CD1c-positive myeloid dendritic cell (primary cell): ENCODE data around the gene BNC1.
A peak's percentile ranks its signal among the peaks of the same experiment; 100 is the strongest.
"Not testable (repeated sequence)": the region's sequence is repeated elsewhere in the genome, so short reads cannot be mapped to it uniquely, and the experiment has no call there.

Experiments
- DNase-seq: peaks from one replicate; pipeline ENCODE4 v3.0.0-alpha.2; 2016; ENCODE audit errors: extremely low spot score

The BNC1 gene

DNA sequence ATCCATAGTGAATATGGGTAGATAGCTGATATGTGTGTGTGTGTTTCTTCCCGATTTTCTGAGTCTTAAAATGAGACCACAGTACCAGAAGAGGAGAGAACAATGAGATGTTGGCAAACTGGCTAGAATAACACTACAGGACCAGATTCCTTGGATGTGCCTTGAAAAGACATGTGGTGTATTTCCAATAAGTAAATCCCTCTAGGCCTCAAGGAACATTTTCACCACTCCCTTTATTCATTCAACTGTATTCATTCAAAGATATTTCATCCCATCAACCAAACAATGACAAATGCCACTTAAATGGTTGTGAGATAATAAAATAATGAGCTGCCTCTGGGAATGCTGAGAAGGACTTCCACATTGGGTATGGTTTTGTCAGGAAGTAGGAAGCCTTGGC lies 8.7 kb upstream of the BNC1 start:
- no peak for DNase-seq

DNA sequence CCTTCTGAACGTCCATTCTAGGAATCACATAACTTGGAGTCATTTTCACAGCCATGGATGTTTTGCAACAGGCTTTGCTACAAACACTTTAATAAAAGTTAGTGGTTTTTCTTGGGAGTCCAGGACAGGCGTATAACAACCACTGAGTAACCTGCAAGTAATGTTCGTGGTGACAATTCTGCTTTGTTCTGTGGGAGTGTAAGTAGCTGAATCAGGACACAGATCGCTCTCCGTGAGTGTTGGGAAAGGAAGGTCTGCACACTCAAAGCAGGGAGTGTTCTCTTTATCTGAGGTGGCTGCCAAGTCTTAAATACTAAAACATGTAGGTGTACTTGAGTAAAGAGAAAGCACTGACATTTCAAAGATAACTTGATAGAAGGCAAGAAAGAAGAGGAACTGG lies 7.9 kb upstream of the BNC1 start:
- DNase-seq, result no peak

DNA sequence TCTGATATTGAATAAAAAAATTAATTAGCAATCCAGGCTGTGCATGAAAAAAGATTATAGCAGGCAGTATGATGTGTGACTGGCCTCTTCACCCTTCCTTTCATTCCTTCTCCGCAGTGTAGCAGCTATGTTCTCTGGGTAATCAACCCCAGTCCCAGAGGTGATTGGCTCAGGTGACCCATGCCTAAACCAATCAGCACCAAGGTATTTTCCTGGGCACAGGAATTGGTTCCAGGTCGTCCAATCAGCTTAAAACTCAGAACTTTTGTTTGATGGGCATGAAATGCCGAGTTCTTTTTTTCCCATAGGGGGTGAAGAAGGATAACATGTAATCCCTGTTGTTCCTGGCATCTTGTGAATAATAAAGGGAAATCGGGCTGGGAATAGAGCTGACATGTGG lies 5.8 kb upstream of the BNC1 start:
- no peak for DNase-seq

DNA sequence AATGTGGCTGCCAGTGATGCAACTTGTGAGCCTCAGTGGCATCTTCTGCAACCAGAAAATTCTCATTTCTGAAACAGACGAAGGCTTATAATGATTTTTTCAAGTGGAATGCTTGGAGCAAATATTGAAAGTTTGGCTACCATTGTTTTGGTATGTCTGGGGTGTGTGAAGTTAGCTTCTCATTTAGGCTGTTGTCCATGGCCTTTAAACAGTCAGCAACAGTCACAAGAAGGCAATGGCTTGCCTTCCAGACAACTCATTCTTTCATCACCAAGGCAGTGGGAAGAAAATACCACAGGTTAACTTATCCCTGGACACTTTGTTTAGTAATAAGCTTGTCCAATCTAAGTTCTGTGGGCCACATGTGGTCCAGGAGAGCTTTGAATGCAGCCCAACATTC lies 4.7 kb upstream of the BNC1 start:
- no peak for DNase-seq

DNA sequence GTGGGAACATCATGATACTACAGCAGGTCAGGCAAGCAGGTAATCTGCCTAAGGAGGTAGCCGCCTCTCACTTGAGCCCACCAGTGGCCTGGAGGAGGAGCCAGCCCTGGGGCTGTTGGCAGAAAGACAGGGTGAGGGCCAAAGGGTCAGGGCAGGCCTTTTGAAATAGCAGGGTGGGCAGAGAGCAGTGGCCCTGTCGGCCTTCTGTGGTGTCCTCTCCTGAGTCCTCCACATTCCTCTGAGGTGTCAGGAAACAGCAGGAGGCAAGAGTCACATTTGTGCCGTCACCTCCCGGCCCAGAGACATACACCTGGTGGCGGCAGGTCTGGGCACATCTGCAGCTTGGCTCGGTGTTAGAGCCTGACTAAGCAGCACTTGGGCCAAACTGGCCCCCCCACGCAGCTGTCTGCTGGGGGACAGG lies 3.9 kb upstream of the BNC1 start:
- DNase-seq, result no peak

DNA sequence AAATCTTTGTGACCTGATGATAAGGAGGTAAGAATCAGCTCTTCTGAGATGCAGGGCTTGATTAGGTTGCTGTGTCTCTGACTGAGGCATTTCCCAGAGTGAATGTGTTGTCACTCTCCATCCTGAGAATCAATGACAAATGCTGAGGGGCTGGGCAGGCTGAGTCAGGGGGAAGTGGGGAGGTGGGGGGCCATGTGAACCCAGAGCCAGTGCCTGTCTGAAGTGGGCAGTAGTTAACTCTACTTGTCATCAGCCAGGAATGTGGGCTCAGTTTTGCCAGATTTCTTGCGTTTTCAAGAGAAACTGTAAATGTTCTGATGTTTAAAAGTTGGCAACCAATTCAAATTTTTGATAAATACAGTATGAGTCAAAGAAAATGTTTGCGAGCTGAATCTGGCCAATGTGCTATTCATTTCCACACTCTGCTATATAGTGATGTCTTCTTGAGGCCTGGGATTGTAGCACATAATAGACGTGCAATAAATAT lies 3.1 kb upstream of the BNC1 start:
- no peak for DNase-seq

DNA sequence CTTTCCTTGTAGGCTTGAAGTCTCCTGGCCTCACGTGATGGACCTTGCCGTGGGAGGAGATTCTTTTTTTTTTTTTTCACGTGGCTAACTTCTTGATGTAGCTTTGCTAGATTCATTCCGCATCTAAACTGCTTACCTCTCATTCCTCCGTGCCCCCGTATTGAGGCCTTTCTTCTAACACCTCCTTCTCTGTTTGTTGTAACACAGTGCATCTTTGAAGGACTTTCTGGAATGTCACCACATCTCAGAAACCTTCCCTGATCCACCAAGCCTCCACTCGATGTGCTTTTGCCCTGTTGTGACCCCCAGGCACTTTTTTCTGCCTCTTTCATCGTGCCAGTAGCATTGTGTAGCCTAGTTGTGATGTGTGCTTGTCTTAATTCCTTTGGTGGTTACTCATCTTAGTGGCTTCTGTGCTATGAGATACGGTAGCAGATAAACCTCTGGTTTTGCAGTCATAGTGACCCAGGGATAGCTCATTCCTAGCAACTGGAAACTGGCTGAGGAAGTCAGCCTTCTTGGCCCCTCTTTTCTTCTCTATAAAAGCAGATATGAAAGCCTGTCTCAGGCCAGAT lies 1.6 kb upstream of the BNC1 start:
- no peak for DNase-seq

DNA sequence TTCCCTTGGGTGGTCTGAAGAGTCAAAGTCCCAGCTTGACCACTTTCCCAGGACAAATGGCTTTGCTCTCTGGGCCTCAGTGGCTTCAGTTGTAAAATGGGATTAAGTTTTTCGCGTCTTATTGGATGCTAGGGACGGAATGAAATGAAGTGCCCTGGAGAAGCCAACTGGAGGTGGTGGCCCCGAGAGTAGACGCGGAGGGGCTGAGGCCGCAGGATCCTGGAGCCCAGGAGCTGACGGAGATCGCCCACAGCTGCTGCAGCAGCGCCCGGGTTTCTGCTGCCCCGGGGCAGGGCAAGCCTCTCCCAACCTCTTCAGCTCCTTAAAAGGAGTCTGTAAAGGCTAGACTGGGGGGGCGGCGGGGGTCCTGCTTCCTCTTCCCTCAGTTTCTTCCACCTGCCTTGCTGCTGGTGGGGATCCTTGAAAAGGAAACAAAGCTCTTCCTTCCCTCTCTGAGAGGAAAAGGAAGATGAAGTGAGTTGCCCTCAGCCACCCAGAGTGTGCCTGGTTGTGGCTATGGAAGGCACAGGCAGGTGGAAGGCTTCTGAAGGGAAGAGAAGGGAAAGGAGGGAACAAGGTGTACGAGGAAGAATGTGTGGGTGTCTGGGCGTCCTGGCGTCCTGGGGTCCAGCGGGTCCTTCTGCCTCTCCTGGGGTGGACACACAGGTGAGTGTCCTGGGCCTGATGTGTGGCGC lies 967 bp upstream of the BNC1 start:
- DNase-seq, result no peak

DNA sequence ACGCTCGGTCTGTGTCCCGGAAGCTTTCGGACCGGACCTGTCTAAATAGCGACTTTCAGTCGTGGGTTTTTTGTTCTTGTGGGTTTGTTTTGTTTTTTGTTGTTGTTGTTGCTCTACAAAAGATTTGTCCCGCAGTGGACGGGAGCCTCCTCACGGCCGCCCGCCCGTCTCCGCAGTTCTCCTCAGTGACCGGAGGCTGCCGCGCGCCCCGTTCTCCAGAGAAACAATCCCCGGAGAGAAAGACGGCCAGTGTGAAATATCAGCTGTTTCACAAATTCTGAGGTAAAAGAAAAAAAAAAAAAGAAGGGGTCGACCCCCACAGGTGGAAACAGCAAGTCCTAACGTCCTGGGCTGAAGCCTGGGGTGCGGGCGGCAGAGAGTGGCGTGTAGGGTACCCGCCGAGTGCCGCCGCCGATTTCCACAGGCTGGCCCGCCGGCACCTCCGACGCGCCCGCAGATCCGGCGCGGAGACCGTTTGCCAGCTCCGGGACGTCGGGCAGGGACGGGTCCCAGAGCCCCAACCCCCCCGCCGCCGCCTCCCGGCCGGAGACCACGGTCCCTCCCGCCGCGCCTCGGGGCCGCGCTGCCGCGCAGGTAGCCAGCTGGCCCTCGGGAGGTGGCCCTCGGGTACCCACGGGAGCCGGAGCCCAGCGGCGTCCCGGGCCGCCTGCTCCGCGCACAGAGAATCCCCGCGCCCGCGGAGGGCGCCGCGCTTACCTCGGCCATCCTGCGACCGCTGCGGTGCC lies 478 bp downstream of the BNC1 start:
- no peak for DNase-seq

DNA sequence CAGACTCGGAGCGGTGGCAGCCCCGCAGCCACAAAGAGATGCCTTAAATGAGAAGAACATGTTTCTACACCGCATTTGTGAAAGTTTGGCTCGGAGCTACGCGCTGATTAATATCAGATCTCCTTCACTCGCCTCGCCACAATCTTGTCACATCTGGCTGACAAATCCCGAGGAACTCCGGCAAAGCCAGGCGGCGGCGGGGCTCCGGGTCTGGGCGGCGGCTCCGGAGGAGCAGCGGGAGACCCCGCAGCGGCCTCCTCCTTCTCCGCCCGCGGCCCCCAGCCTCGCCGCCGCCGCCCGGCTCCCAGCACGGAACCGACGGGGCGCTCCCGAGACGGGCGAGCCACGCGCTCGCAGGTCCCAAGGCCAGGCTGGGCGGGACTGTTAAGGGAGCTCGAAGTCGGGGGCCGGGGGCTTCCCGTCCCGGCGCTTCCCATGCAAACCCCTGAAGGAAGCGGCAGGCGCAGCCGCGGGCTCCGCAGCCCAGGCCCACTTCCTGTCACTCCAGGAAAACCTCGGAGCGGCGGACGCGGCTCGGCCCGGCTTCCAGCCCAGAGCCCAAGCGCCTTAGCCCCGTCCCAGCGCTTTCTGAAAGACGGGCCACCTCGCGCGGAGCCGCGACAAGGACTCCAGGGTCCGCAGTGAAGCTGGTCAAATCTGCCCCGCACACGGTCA lies 1.2 kb downstream of the BNC1 start:
- no peak for DNase-seq

DNA sequence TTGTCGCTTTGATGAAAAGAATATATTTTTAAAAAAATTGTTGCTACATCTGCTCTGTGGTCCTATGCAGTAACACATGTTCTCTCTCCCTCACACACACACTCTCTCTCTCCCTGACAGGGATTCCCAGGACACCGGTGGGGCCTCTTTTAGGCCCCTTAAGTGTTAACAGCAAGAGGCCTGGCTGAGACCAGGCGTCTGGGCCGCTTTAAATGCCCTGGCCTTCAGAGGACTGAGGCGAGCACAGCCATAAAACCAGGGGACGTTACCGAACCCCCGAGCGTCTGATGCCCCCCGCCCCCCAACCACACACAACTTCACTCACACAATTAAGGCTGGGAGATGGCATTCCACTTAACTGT lies 1.7 kb downstream of the BNC1 start:
- DNase-seq, result no peak

DNA sequence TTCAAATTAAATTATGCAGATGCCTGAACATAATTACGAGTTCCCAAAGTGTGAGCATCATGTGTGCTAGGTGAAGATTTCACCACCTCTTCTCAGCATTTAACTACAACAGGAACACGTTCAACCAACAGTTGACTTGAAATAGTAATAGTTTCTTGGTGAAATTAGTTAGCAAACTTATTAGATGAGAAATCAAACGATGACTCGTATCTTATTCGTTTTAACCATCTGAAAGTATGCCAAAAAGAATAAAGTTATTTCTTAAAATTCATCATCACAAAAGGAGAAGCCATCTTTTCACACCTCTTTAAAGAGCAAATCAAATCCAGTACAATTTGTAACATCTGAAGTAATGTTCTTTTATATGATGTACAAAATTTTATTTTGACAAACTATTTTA lies 2.3 kb downstream of the BNC1 start:
- no peak for DNase-seq

DNA sequence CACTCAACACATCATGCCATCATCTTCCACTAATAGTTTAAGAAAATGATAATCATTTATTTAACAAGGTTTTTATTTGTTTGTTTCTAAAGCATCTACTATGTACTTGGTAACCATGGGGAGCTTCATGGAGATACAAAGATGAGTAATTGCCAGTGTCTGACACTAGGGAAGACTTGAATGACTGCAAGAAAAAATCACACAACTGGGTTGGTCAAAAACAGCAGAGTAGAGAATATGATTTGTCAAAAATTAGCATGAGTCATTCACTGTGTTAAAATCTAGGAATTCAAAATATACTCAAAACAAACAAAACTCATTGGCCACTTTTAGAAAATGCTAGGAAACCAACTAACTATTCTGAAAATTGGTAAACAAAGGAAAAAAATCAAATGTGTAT lies 6.3 kb downstream of the BNC1 start:
- peak; percentile 3 for DNase-seq

DNA sequence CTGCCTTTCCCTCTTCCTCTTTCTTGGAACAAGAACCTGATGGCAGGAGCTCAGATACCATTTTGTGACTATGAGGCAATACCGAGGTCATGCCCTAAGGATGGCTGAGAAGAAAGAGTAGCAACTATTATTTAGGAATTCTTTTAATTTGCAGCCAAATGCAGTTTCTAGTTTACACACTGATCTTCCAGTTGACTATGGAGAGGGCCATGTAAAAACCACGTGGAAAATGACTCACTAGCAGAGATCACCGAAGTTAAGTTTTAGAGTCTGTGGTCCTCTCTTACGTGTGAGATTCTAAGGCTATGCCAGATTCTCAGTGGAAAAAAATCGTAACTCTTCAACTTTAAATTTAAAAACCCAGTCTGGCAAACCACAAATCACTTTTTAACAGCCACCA lies 7.8 kb downstream of the BNC1 start:
- DNase-seq, result no peak

DNA sequence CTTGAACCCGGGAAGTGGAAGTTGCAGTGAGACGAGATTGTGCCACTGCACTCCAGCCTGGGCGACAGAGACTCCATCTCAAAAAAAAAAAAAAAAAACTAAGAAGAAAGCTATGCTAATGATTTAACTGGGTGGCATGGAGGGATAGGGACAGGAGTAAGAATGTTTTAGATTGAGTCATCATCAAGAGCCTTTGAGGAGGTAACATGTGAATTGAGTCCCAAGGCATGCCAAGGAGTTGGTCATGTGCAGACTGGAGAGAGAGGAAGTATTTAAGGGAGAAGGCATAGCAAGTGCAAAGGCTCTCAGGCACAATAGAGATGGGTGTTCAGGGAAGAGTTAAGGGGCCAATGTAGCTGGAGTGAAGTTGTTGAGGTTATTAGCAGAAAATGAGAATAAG lies 9.1 kb downstream of the BNC1 start:
- DNase-seq, result no peak

DNA sequence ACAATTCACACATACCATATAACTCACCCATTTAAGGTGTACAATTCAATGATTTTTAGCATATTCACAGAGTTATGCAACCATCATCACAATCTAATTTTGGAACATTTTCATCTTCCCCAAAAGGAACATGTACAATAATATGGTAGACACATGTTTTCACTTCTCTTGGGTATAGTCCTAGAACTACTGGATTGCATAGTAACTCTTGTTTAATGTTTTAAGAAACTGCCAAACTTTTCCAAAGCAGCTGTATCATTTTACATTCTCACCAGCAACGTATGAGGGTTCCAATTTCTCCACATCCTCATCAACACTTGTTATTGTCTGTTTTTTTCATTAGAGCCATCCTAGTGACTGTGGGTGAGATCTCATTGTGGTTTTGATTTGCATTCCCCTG lies 14.3 kb downstream of the BNC1 start:
- DNase-seq, result no peak

DNA sequence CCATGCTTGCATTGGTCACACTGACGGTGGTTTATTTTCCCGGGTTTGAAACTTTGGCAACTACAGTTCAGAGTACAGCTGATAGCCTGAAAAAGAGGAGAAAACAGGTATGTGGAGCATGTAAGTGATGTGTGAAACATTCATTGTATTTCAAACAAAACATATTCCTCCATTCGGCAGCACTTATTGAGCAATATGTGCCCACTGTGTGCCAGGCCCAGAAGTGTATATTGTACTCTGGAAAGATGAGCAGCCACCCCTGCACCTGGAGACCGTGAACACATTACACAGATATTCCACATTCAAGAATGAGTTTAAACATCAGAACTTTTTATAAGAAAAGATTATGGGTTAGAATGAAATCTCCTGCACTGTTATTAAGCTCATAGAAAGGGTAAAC lies 16.3 kb downstream of the BNC1 start:
- DNase-seq, result no peak

DNA sequence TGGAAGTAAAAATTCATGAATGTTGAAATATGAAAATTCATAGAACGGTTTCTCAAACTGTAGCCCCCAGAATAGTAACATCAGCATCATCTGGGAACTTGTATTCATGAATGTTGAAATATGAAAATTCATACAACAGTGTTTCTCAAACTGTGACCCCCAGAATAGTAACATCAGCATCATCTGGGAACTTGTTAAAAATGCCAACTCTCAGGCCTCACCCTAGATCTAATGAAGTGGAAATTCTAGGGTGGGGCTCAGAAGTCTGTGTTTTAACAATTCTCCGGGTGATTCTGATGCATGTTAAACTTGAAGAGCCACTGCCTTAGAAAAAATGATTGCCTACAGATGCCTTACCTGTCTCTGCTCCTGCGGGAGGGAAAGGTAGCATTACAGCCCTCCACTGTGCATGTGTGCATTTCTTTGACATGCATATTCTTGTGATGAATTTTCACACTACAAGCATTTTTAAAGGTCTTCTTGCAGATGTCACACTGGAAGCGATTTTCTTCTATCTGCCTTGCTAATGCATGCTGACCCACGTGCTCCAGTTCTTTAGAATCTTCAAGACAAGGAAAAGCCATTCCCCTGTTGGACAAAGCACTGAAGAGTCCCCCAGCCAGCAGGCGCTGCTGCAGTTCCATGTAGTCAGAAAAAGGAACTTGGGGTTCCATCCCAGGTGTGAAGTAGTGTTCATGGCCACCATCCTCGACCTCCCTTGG lies 21.7 kb downstream of the BNC1 start:
- DNase-seq, result no peak

DNA sequence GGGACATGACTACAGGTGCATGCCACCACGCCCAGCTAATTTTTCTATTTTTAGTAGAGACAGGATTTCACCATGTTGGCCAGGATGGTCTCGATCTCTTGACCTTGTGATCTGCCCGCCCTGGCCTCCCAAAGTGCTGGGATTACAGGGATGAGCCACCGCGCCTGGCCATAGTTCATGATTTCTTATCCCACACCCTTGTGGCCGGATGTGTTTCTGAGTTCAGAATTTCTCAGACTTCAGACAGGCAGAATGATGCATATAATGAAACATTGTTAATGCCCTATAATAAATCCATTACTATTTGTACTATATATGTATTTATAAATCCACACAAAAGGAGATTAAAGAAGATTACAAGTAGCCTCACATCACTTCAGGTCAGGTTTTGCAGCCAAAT lies 22.3 kb downstream of the BNC1 start:
- DNase-seq, result not testable (repeated sequence)

DNA sequence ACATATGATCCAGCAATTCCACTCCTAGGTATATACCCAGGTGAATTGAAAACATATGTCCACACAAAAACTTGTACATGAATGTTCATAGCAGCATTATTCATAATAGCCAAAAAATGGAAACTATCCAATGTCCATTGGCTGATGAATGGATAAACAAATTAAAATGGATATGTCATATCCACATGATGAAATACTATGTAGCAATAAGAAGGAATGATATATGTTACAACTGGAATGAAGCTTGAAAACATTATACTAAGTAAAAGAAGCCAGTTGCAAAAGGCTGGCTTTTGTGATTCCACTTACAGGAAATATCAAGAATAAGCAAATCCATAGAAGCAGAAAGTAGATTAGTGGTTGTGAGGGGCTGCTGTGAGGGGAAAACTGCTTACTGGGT lies 33.7 kb downstream of the BNC1 start:
- no peak for DNase-seq

DNA sequence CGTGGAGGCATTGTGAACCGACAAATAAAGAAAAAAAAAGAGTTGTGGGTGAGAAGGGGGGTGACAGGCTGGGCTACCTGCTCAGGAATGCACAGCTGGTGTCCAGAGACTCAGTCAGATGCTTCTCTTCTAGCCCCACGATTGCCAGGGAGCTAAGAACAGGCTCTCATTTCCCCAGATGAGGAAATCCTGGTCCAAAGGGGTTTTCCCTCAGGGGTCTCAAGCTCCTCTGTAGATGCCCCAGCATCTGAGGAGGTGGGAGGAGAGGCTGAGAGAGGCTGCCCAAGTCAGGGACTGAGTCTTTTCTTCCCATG lies 35.5 kb downstream of the BNC1 start:
- no peak for DNase-seq
